ENCODE data around the gene TSPAN11.

Gene TSPAN11

DNA sequence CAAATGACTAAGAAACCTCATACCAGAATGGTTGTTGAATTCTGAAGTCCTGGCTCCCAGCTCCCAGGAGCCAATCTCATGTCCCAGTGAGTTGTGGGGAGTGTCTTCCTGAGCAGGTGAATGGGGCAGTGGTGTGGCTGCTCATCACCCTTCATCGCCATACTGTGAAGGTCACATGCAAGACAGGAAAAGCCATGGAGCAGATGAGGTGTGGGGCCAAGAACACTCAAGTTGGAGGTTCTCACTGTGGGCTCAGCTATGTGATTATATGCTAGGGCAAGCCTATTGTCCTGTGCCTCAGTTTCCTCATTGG lies 16.6 kb upstream of the TSPAN11 start:
- Histone ChIP-seq H3K4me3 (ENCODE audit: low read length in 2 of 2) (no peak overlapping the region), H3K9ac (ENCODE audit: low read depth in 1 of 2, low read length in 2 of 2) (no peak overlapping the region), H3K27ac (ENCODE audit: low read depth in 2 of 2, low read length in 2 of 2) (peak overlapping the region in 1 of 2 donors; percentile 51), H3K4me1 (ENCODE audit: control insufficient read depth in 2 of 2, insufficient read depth in 2 of 2, low read length in 2 of 2) (peaks cover 5 to 6% of the 10 kb centered on the region in 2 donors), H3K27me3 (ENCODE audit: control insufficient read depth in 2 of 2, insufficient read depth in 2 of 2, low read length in 2 of 2) (no peaks in the 10 kb centered on the region), H3K9me3 (ENCODE audit: control insufficient read depth in 2 of 2, low read length in 2 of 2) (no peaks in the 10 kb centered on the region), H3K36me3 (ENCODE audit: control insufficient read depth in 2 of 2, insufficient read depth in 2 of 2, low read length in 2 of 2) (no peaks in the 10 kb centered on the region)

DNA sequence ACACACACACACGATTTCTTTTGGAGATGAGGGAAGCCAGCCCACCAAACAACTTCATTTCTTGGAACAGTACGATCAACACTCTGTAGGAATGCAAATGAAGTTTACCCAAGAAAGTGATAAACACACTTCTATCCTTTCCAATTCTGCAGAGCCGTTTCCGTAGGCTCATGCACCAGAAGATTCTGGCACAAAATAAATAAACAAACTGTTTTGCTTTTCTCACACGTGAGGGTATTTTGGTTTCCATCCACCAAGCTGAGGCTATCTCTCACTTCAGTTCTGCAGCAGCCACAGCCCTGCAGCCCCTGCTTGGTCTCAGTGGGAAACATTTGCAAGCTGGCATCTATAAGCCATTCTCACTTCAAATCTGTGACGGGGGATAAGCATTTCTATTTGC lies 15.3 kb upstream of the TSPAN11 start:
- no peaks in the 10 kb centered on the region for H3K27me3 ChIP-seq (ENCODE audit: control insufficient read depth in 2 of 2, insufficient read depth in 2 of 2, low read length in 2 of 2)
- no peak overlapping the region for H3K27ac ChIP-seq (ENCODE audit: low read depth in 2 of 2, low read length in 2 of 2)
- peaks cover 5 to 6% of the 10 kb centered on the region in 2 donors for H3K4me1 ChIP-seq (ENCODE audit: control insufficient read depth in 2 of 2, insufficient read depth in 2 of 2, low read length in 2 of 2)
- H3K36me3 ChIP-seq (ENCODE audit: control insufficient read depth in 2 of 2, insufficient read depth in 2 of 2, low read length in 2 of 2), result no peaks in the 10 kb centered on the region
- no peak overlapping the region for H3K4me3 ChIP-seq (ENCODE audit: low read length in 2 of 2)
- H3K9me3 ChIP-seq (ENCODE audit: control insufficient read depth in 2 of 2, low read length in 2 of 2), result no peaks in the 10 kb centered on the region
- no peak overlapping the region for H3K9ac ChIP-seq (ENCODE audit: low read depth in 1 of 2, low read length in 2 of 2)

GRCh38 chr12:30913323-30913722 lies 13.2 kb upstream of the TSPAN11 start:
- H3K27ac ChIP-seq (ENCODE audit: low read depth in 2 of 2, low read length in 2 of 2), result no peak overlapping the region
- H3K36me3 ChIP-seq (ENCODE audit: control insufficient read depth in 2 of 2, insufficient read depth in 2 of 2, low read length in 2 of 2), result no peaks in the 10 kb centered on the region
- no peak overlapping the region for H3K4me3 ChIP-seq (ENCODE audit: low read length in 2 of 2)
- peaks cover 5 to 6% of the 10 kb centered on the region in 2 donors for H3K4me1 ChIP-seq (ENCODE audit: control insufficient read depth in 2 of 2, insufficient read depth in 2 of 2, low read length in 2 of 2)
- no peak overlapping the region for H3K9ac ChIP-seq (ENCODE audit: low read depth in 1 of 2, low read length in 2 of 2)
- H3K27me3 ChIP-seq (ENCODE audit: control insufficient read depth in 2 of 2, insufficient read depth in 2 of 2, low read length in 2 of 2), result no peaks in the 10 kb centered on the region
- H3K9me3 ChIP-seq (ENCODE audit: control insufficient read depth in 2 of 2, low read length in 2 of 2), result no peaks in the 10 kb centered on the region

- Histone ChIP-seq H3K4me1 (ENCODE audit: control insufficient read depth in 2 of 2, insufficient read depth in 2 of 2, low read length in 2 of 2) (peaks cover 0 to under 1% of the 10 kb centered on the region in 2 donors), H3K4me3 (ENCODE audit: low read length in 2 of 2) (no peak overlapping the region), H3K9ac (ENCODE audit: low read depth in 1 of 2, low read length in 2 of 2) (no peak overlapping the region), H3K36me3 (ENCODE audit: control insufficient read depth in 2 of 2, insufficient read depth in 2 of 2, low read length in 2 of 2) (no peaks in the 10 kb centered on the region), H3K9me3 (ENCODE audit: control insufficient read depth in 2 of 2, low read length in 2 of 2) (no peaks in the 10 kb centered on the region), H3K27me3 (ENCODE audit: control insufficient read depth in 2 of 2, insufficient read depth in 2 of 2, low read length in 2 of 2) (no peaks in the 10 kb centered on the region), H3K27ac (ENCODE audit: low read depth in 2 of 2, low read length in 2 of 2) (no peak overlapping the region)
Measured at GRCh38 chr12:30914986-30915591, 11.5 kb upstream of the TSPAN11 start.

- Histone ChIP-seq H3K36me3 (ENCODE audit: control insufficient read depth in 2 of 2, insufficient read depth in 2 of 2, low read length in 2 of 2) (no peaks in the 10 kb centered on the region), H3K4me3 (ENCODE audit: low read length in 2 of 2) (no peak overlapping the region)
Measured at GRCh38 chr12:30923057-30923456, 3.5 kb upstream of the TSPAN11 start.

DNA sequence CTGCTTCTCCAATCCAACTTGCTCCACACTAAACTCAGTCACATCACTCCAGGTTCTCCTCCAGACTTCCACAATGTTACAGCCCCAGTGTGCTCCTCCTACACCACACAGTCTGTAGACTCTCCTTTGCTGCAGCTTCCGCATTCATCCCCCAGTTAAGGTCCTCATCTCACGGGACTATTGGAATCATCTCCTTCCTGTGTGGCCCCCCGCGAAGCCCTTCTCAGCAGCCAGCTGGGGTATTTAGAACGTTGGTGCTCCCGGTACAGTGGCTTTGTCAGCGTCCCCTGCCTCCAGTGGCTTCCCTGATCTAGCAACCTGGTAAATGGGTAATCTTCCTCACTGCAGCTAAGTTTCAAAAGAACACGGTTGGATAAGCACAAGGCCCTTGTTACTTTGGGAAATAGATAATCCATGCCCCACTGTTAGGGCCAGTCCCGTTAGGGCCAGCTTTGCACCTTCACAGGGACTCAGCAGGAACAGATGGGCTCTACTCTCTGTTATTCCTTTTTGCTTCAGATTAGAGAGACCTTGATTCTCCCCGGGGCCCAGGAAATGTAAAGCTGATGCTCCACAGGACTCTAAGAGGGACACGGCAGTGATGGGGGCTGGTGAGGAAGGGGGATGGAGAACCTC lies 823 bp upstream of the TSPAN11 start:
- Histone ChIP-seq H3K9ac (ENCODE audit: low read depth in 1 of 2, low read length in 2 of 2) (no peak overlapping the region), H3K36me3 (ENCODE audit: control insufficient read depth in 2 of 2, insufficient read depth in 2 of 2, low read length in 2 of 2) (no peaks in the 10 kb centered on the region), H3K4me3 (ENCODE audit: low read length in 2 of 2) (no peak overlapping the region), H3K27ac (ENCODE audit: low read depth in 2 of 2, low read length in 2 of 2) (no peak overlapping the region), H3K9me3 (ENCODE audit: control insufficient read depth in 2 of 2, low read length in 2 of 2) (no peaks in the 10 kb centered on the region), H3K27me3 (ENCODE audit: control insufficient read depth in 2 of 2, insufficient read depth in 2 of 2, low read length in 2 of 2) (peaks cover 15 to 21% of the 10 kb centered on the region in 2 donors), H3K4me1 (ENCODE audit: control insufficient read depth in 2 of 2, insufficient read depth in 2 of 2, low read length in 2 of 2) (no peaks in the 10 kb centered on the region)

More at GRCh38 chr12:30923057-30923456, 3.5 kb upstream of the TSPAN11 start:
- Histone ChIP-seq H3K9ac (ENCODE audit: low read depth in 1 of 2, low read length in 2 of 2) (no peak overlapping the region), H3K4me1 (ENCODE audit: control insufficient read depth in 2 of 2, insufficient read depth in 2 of 2, low read length in 2 of 2) (no peaks in the 10 kb centered on the region), H3K27me3 (ENCODE audit: control insufficient read depth in 2 of 2, insufficient read depth in 2 of 2, low read length in 2 of 2) (peaks cover 11 to 21% of the 10 kb centered on the region in 2 donors), H3K27ac (ENCODE audit: low read depth in 2 of 2, low read length in 2 of 2) (no peak overlapping the region), H3K9me3 (ENCODE audit: control insufficient read depth in 2 of 2, low read length in 2 of 2) (no peaks in the 10 kb centered on the region)

DNA sequence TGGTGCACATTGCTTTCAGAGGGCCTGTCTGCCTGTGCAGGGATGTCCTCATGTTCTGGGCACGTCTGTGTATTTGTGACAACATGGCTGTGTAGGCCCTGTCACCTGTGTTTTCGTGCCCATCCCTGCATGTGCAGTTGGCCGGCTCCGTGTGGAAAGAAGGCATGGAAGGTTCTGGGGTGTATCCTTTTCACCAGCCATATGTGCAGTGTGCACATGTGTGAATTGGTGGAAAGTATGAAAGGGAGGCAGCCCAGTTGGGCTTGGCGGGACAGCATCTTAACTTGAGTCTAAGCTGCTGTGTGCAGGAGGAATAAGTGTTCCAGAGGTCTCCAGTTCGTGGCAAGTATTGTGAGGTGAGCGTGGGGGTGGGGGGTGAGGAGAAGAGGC lies 669 bp downstream of the TSPAN11 start:
- Histone ChIP-seq H3K36me3 (ENCODE audit: control insufficient read depth in 2 of 2, insufficient read depth in 2 of 2, low read length in 2 of 2) (no peaks in the 10 kb centered on the region), H3K27ac (ENCODE audit: low read depth in 2 of 2, low read length in 2 of 2) (peak overlapping the region in 1 of 2 donors; percentile 32), H3K9me3 (ENCODE audit: control insufficient read depth in 2 of 2, low read length in 2 of 2) (no peaks in the 10 kb centered on the region), H3K27me3 (ENCODE audit: control insufficient read depth in 2 of 2, insufficient read depth in 2 of 2, low read length in 2 of 2) (peaks cover 16 to 21% of the 10 kb centered on the region in 2 donors), H3K9ac (ENCODE audit: low read depth in 1 of 2, low read length in 2 of 2) (no peak overlapping the region), H3K4me3 (ENCODE audit: low read length in 2 of 2) (peak overlapping the region in 1 of 2 donors; percentile 50), H3K4me1 (ENCODE audit: control insufficient read depth in 2 of 2, insufficient read depth in 2 of 2, low read length in 2 of 2) (no peaks in the 10 kb centered on the region)

DNA sequence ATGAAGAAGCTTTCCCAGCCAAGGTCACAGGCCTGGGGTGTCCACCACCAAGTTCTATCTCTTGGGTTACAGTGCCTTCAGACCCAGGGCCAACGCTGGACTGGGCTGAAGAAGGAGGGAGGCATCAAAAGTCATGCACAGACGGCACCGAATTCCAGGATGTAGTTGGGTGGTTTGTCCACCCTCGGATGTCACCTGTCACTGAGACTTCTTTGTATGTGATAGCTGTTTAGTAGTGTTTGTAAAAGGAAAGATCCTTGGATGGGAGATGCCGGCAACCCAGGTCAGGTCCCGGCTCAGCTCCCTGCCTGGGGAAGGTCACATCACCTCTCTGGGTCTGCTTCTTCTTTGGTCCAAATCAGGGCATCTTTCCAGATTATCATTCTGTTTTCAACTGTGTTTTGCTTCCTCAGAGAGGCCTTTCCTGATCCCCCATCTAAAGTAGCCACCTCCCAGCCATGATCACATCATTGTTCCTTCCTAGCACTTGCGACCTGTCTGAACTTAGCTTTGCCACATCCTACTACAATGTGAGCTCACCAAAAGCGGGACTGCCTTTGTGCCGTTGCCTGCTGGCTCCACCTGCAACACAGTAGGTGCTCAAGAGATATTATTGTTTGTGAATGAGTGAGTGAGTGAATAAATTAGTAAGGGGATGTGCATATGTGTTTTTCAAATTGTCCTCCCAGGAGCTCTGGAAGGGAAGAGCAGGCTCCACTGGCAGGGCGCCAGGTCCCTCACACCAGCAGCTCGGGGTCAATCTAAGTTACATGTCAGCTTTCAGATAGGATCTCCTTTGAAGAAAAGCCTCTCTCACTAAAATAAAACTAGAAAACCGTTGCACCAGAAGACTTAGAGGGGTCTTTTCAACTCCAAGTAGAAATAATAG lies 2.1 kb downstream of the TSPAN11 start:
- no peaks in the 10 kb centered on the region for H3K36me3 ChIP-seq (ENCODE audit: control insufficient read depth in 2 of 2, insufficient read depth in 2 of 2, low read length in 2 of 2)
- no peak overlapping the region for H3K27ac ChIP-seq (ENCODE audit: low read depth in 2 of 2, low read length in 2 of 2)
- no peaks in the 10 kb centered on the region for H3K9me3 ChIP-seq (ENCODE audit: control insufficient read depth in 2 of 2, low read length in 2 of 2)
- no peak overlapping the region for H3K9ac ChIP-seq (ENCODE audit: low read depth in 1 of 2, low read length in 2 of 2)
- H3K27me3 ChIP-seq (ENCODE audit: control insufficient read depth in 2 of 2, insufficient read depth in 2 of 2, low read length in 2 of 2), result peaks cover 16 to 21% of the 10 kb centered on the region in 2 donors
- no peaks in the 10 kb centered on the region for H3K4me1 ChIP-seq (ENCODE audit: control insufficient read depth in 2 of 2, insufficient read depth in 2 of 2, low read length in 2 of 2)
- H3K4me3 ChIP-seq (ENCODE audit: low read length in 2 of 2), result no peak overlapping the region

DNA sequence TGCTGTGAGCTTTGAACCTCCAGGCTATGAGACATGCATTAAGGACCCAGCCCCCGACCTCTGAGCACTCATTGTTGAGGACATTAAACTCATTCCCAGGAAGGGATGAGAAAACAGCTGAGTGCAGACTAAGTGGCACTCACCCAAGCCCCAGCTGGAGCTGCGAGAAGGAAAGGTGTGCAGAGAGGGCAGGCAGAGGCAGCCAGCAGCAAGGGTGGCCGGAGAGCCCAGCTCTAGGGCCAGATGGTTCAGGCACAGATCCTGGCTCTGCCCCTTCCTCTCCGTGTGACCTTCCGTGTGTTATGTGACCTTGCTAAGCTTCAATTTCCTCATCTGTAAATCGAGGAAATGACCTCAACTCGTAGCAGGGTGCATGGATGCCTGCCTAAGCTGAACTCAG lies 3.7 kb downstream of the TSPAN11 start:
- H3K9me3 ChIP-seq (ENCODE audit: control insufficient read depth in 2 of 2, low read length in 2 of 2), result no peaks in the 10 kb centered on the region
- H3K4me3 ChIP-seq (ENCODE audit: low read length in 2 of 2), result no peak overlapping the region
- no peak overlapping the region for H3K9ac ChIP-seq (ENCODE audit: low read depth in 1 of 2, low read length in 2 of 2)
- no peaks in the 10 kb centered on the region for H3K4me1 ChIP-seq (ENCODE audit: control insufficient read depth in 2 of 2, insufficient read depth in 2 of 2, low read length in 2 of 2)
- H3K27me3 ChIP-seq (ENCODE audit: control insufficient read depth in 2 of 2, insufficient read depth in 2 of 2, low read length in 2 of 2), result peaks cover 16 to 21% of the 10 kb centered on the region in 2 donors
- peak overlapping the region in 1 of 2 donors; percentile 5 for H3K27ac ChIP-seq (ENCODE audit: low read depth in 2 of 2, low read length in 2 of 2)
- no peaks in the 10 kb centered on the region for H3K36me3 ChIP-seq (ENCODE audit: control insufficient read depth in 2 of 2, insufficient read depth in 2 of 2, low read length in 2 of 2)

DNA sequence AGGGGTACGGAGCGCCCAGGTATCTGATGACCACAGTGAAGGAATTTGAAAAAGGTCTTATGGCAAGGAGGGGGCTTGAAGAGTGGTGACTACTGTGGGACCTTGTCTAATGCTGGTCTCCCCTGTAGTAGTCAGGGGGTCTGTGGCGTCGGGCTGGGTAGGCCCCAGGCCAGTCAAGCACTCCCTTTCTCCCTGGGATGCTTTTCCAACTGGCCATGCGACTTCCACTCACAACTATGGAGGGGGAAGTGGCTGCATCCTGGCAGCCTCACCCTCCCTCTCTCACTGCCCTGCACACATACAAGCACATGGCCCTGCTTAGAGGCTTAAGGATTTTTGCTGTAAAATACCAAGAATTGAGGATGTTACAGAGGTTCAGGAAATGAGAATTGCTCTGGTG lies 4.1 kb downstream of the TSPAN11 start:
- no peak overlapping the region for H3K4me3 ChIP-seq (ENCODE audit: low read length in 2 of 2)
- H3K27me3 ChIP-seq (ENCODE audit: control insufficient read depth in 2 of 2, insufficient read depth in 2 of 2, low read length in 2 of 2), result peaks cover 13 to 17% of the 10 kb centered on the region in 2 donors
- H3K27ac ChIP-seq (ENCODE audit: low read depth in 2 of 2, low read length in 2 of 2), result peak overlapping the region in 1 of 2 donors; percentile 5
- no peaks in the 10 kb centered on the region for H3K36me3 ChIP-seq (ENCODE audit: control insufficient read depth in 2 of 2, insufficient read depth in 2 of 2, low read length in 2 of 2)
- H3K9ac ChIP-seq (ENCODE audit: low read depth in 1 of 2, low read length in 2 of 2), result no peak overlapping the region
- H3K9me3 ChIP-seq (ENCODE audit: control insufficient read depth in 2 of 2, low read length in 2 of 2), result no peaks in the 10 kb centered on the region
- no peaks in the 10 kb centered on the region for H3K4me1 ChIP-seq (ENCODE audit: control insufficient read depth in 2 of 2, insufficient read depth in 2 of 2, low read length in 2 of 2)
